Measurements from ENCODE around the gene TTC22.
A peak's percentile ranks its signal among the peaks of the same experiment; 100 is the strongest.

Gene TTC22

DNA sequence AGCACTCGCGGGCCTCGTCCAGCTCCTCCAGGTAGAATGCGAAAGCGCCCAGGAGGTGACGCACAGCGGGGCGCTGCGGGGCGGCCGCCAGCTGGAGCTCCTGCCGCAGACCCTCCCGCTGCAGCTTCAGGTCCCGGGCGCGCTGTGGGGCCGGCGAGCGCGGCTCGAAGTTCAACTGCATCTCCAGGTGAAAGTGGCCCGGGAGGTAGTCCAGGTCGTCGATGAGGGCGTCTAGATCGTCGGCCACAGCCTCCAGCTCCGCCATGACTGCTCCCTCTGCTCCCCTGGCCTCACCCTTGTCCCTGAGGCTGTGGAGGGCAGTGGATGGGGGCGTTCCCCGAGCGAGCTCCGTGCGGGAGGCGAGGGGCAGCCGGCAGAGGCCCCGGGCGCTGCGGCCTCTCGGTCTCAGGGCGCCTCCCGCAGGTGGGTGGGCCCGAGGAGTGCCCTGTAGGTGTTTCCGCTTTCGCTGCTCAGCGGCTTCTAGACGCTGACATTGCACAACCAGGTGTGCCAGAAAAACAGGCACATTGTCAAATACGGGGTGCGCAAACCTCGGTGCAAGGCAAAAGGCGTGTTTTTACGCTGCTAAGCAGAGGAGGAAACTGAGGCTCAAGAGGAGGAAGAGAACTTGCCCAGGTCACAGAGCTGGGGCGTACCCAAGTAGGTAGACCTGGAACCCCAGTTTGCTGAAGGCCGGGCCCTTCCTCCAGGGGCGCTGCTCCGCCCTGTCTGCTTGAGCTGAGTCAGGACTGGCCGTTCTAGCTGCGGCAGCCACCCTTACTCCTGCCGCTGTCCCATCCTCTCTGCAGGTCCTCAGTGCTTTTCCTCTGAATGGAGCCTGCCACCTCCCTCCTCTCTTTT lies at the start of gene TTC22:
TSS of gene TTC22 (minus strand) at position 425 of the 861 bp plus-strand sequence. CDS start at position 265, 160 bp downstream.
- in situ Hi-C loops (cut with HindIII; ENCODE audit: low sequenced_read_pairs): no loop called here
- no peak within 1 kb of the TSS for H3K4me3 ChIP-seq (ENCODE audit: low read depth, low read length)
- TF ChIP-seq, protein P1, sequence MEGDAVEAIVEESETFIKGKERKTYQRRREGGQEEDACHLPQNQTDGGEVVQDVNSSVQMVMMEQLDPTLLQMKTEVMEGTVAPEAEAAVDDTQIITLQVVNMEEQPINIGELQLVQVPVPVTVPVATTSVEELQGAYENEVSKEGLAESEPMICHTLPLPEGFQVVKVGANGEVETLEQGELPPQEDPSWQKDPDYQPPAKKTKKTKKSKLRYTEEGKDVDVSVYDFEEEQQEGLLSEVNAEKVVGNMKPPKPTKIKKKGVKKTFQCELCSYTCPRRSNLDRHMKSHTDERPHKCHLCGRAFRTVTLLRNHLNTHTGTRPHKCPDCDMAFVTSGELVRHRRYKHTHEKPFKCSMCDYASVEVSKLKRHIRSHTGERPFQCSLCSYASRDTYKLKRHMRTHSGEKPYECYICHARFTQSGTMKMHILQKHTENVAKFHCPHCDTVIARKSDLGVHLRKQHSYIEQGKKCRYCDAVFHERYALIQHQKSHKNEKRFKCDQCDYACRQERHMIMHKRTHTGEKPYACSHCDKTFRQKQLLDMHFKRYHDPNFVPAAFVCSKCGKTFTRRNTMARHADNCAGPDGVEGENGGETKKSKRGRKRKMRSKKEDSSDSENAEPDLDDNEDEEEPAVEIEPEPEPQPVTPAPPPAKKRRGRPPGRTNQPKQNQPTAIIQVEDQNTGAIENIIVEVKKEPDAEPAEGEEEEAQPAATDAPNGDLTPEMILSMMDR (IDR thresholded peaks at IDR 0.05; ENCODE audit: low read depth, low read length, missing control alignments): peak; percentile 26

DNA sequence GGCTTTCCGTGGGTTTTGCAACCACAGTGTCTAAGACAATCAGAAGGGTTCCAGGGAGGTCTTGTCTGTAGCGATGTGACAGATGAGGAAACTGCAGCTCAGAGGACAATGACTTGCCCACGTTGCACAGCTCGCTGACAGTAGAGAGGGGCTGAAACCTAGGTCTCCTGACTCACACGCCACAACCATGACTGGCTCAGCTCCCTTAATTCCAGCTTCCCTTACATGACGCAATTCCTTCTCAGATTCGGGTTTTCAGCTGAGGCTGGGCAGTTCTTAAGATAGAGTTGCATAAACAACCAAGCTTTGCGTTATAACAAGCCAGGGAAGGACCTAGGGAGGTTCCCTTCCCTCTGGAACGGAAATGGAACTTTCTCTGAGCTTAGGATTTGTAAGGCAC lies 49.6 kb upstream of the TTC22 start:
- no peak overlapping the region for H3K4me3 ChIP-seq (ENCODE audit: low read depth, low read length)
- TF ChIP-seq, protein P1 (IDR thresholded peaks at IDR 0.05; ENCODE audit: low read depth, low read length, missing control alignments): no peak
- in situ Hi-C loops (cut with HindIII; ENCODE audit: low sequenced_read_pairs): no loop called here
- peak; percentile 61 for DNase-seq (ENCODE audit: low read depth)

More for the DNA sequence above, at the start of gene TTC22:
- no peak for DNase-seq (ENCODE audit: low read depth)

DNA sequence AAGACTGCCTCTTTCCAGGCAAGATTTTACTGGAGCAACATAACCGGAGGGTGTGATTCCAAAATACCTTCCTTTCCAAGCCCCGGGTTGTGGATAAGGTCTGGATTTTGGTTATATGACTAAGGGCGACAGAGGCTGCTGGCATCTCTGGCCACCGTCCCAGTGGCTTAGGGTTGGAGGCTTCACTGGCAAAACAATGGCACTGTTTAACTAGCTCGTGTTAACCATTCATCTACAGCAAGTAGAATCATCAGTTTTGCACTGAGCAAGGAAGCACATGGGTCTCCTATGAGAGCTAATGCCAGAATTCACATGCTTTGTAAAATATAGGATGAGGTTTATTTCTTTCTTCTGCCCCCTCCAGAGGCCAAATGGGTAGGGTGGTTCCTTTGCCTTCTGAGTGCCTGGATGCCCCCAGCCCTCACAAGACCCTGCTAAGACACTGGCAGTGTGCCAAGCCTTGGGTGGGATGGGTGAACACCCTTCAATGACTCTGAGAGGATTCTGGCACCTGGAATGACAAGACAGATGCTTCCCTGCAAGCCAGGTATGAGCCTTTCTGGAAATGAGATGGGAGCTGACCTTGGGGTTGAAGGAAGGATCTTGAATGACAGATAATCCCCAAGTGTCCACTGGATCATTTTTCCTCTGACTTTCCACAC lies 49.1 kb upstream of the TTC22 start:
- TF ChIP-seq, protein P1 (IDR thresholded peaks at IDR 0.05; ENCODE audit: low read depth, low read length, missing control alignments): no peak
- no peak for DNase-seq (ENCODE audit: low read depth)
- in situ Hi-C loops (cut with HindIII; ENCODE audit: low sequenced_read_pairs): no loop called here
- H3K4me3 ChIP-seq (ENCODE audit: low read depth, low read length): no peak overlapping the region

DNA sequence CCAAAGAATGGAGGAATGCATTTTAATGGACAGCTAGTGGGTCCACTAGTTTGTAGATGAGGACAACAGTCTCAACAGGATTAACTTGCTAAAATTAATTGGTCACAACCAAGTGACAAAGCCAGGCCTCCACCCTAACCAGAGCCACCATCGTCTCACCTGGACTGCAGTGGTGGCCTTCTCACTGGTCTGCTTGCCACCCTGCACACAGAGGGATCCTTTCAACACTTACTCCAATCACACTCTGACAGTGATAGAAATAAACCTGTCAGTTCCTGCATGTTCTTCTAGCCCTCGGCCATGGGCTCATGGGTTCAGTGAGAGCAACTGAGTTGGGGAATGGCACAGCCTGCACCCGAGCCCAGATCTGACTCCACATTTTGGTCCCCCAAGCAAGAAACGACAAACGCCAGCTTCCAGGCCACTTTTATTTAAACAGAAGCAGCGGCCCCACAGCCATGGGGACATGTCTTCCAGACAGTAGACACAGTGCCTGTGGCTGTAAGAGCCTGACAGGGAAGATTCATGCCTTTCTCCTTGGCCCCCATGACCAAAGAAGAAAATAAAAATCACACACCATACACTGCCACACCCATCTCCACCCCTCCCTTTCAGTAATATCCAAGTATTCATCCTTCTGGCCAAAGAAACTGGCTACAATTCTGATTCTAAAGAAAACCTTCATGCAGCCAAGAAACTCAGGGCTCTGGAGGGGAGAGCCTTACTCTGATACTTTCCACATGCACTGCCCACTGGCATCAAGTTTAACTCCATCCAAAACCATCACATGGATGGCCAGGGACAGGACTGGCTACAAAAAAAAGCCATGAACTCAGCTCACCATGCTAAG lies 48.3 kb upstream of the TTC22 start:
- TF ChIP-seq, protein P1 (IDR thresholded peaks at IDR 0.05; ENCODE audit: low read depth, low read length, missing control alignments): no peak
- DNase-seq (ENCODE audit: low read depth): no peak
- H3K4me3 ChIP-seq (ENCODE audit: low read depth, low read length): no peak overlapping the region
- in situ Hi-C loops (cut with HindIII; ENCODE audit: low sequenced_read_pairs): no loop called here

DNA sequence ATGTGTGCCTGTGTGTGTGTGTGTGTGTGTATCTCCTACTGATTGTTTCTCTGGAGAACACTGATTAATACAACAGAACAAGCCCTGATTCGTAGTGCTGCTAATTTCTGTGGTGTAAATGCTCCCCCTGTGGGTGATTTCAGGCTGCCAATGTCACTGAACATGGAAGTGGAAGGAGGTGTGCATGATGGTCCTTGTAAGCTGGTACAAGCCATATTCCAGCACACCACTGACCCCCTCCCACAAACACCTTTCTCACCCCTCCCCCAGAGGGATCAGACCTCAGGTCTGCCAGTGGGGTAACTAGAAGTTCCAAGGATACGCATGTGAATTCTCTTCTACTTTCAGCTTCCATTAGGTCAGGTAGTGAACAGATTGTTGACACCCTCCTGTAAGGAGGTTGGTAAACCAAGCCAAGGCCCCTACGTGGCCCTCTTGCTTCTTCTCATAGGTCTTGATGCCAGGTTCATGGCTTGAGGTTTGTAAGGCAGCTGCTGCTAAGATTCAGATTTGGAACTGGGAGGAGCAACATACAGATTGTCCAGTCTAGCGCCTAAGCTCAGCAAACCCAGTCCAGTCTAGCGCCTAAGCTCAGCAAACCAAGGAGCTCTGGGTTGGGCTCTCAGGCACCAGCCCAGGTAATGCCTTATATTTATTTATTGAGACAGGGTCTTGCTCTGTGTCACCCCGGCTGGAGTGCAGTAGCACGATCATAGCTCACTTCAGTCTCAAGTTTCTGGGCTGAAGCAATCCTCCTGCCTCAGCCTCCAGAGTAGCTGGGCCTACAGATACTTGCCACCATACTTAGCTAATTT lies 47.2 kb upstream of the TTC22 start:
- no peak overlapping the region for H3K4me3 ChIP-seq (ENCODE audit: low read depth, low read length)
- no peak for DNase-seq (ENCODE audit: low read depth)
- TF ChIP-seq, protein P1 (IDR thresholded peaks at IDR 0.05; ENCODE audit: low read depth, low read length, missing control alignments): no peak
- in situ Hi-C loops (cut with HindIII; ENCODE audit: low sequenced_read_pairs): no loop called here

All from astrocyte of the cerebellum (primary cell).